Peyer's patch (tissue), 4 donors: Measurements from ENCODE around the gene IFI27.

Source experiments
- CTCF ChIP-seq, 6 experiments: fragments of 450-650 bp in 4 of 6; fragments of 200-600 bp in 2 of 6; sonication (generic) in 1 of 6; IDR thresholded peaks; one replicate each; pipeline ENCODE4 v1.5.1; 2017 to 2019; ENCODE audit warnings: antibody characterized with exemption in 6 of 6, mild to moderate bottlenecking in 3 of 6, moderate library complexity in 1 of 6
- POLR2A ChIP-seq, 2 donors: fragments of 450-650 bp; IDR thresholded peaks; one replicate each; pipeline ENCODE4 v1.5.1; 2017; ENCODE audit warnings: antibody characterized with exemption in 2 of 2, mild to moderate bottlenecking in 2 of 2, moderate library complexity in 2 of 2

- TF ChIP-seq CTCF (IDR thresholded peaks at IDR 0.05), result no peak
- TF ChIP-seq POLR2A (IDR thresholded peaks at IDR 0.05), result no peak
Observed at GRCh38 chr14:94098326-94098992, 12.1 kb upstream of the IFI27 start.
